ENCODE measurements around the gene PDK1. TPM values are rescaled to one million over a fixed set of nuclear protein-coding genes. Genes with fewer than 3 reads are reported as not detected.
"Not testable (repeated sequence)": the region's sequence is repeated elsewhere in the genome, so short reads cannot be mapped to it uniquely, and the experiment has no call there.

Gene PDK1
- total RNA-seq, 1 donor, result 9.1 TPM

DNA sequence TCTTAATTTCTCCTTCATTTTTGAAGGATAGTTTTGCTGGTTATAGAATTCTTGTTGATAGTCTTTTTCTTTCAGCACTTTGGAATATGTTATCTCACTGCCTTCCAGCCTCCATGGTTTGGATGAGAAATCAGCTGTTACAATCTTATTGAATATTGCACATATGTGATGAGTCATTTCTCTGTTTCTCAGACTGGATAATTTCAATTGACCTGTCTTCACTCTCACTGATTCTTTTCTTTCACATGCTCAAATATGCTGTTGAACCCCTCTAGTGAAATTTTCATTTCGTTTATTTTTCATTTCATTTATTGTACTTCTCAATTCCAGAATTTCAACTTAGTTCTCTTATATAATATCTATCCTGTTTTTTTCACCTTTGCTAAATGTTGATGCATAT is 22.2 kb downstream of the PDK1 start:
- H3K4me3 ChIP-seq (ENCODE audit: low read depth, low read length), result no peak overlapping the region
- DNase-seq (ENCODE audit: low read depth), result no peak
- TF ChIP-seq, protein P1, sequence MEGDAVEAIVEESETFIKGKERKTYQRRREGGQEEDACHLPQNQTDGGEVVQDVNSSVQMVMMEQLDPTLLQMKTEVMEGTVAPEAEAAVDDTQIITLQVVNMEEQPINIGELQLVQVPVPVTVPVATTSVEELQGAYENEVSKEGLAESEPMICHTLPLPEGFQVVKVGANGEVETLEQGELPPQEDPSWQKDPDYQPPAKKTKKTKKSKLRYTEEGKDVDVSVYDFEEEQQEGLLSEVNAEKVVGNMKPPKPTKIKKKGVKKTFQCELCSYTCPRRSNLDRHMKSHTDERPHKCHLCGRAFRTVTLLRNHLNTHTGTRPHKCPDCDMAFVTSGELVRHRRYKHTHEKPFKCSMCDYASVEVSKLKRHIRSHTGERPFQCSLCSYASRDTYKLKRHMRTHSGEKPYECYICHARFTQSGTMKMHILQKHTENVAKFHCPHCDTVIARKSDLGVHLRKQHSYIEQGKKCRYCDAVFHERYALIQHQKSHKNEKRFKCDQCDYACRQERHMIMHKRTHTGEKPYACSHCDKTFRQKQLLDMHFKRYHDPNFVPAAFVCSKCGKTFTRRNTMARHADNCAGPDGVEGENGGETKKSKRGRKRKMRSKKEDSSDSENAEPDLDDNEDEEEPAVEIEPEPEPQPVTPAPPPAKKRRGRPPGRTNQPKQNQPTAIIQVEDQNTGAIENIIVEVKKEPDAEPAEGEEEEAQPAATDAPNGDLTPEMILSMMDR (IDR thresholded peaks at IDR 0.05; ENCODE audit: insufficient read depth, low read depth, low read length), result no peak

DNA sequence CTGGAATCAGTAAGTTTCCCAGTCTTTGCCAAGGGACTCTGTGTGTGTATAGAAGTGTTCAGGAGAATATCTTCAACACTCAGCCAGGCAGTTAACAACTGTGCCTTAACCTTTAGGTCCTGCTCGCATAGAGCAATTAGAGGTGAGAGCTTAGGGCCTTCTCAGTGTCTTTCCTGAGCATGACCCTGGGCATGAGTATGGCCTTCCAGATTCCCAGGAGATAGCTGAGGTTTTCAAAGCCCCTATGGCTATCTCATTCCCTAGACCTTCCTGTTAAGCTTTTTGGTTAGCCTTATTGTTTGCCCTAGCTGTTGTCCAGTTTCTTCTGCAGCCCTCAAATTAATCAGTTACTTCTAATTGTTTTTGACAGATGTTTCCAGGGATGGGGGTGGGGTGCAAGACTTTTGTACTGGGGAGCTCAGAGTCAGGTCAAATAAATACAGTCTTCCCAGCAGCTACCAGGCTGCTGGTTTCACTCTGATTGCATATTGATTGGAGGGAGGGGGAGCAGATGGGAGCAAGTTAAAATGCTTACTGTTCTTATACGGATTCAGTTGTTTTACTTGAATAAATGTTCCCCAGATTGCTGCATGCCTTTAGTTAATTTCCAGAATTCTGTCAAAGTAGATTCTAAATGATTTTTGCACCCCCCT is 23.1 kb downstream of the PDK1 start:
- no peak for DNase-seq (ENCODE audit: low read depth)
- H3K4me3 ChIP-seq (ENCODE audit: low read depth, low read length), result no peak overlapping the region
- TF ChIP-seq, protein P1 (IDR thresholded peaks at IDR 0.05; ENCODE audit: insufficient read depth, low read depth, low read length), result no peak

DNA sequence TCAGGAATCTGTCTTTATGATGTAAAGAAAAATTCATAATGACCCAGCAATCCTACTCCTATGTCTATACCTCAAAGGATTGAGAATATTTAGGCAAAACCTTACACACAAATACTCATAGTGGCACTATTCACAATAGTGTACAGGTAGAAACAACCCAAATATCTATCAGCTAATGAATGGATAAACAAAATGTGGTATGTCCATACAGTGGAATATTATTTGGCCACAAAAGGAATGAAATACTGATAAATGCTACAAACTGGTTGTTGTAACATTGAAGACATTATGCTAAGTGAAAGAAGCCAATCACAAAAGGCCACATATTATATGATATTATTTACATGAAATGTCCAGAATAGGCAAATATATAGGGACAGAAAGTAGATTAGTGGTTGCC is 24.7 kb downstream of the PDK1 start:
- TF ChIP-seq, protein P1 (IDR thresholded peaks at IDR 0.05; ENCODE audit: insufficient read depth, low read depth, low read length), result no peak
- no peak for DNase-seq (ENCODE audit: low read depth)
- H3K4me3 ChIP-seq (ENCODE audit: low read depth, low read length), result no peak overlapping the region

DNA sequence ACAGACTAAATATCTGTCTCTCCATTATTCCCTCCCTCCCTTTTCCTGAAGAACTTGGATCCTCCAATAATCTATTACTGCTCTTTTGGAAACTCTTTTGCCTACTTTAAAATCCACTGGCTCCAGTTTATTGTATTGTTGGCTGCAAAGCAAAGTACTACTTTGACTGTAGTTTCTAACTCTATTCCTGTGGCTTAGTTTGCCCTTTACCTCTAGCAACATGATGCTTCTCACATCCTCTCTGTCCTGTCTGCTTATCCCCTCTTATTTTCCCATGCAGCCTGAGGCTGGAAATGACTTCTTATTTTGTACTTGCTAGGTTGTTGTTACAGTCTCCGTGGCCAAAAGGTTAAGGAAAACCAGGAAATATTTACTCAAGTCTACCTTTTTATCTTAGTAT is 26.8 kb downstream of the PDK1 start:
- no peak for DNase-seq (ENCODE audit: low read depth)
- TF ChIP-seq, protein P1 (IDR thresholded peaks at IDR 0.05; ENCODE audit: insufficient read depth, low read depth, low read length), result no peak
- no peak overlapping the region for H3K4me3 ChIP-seq (ENCODE audit: low read depth, low read length)

DNA sequence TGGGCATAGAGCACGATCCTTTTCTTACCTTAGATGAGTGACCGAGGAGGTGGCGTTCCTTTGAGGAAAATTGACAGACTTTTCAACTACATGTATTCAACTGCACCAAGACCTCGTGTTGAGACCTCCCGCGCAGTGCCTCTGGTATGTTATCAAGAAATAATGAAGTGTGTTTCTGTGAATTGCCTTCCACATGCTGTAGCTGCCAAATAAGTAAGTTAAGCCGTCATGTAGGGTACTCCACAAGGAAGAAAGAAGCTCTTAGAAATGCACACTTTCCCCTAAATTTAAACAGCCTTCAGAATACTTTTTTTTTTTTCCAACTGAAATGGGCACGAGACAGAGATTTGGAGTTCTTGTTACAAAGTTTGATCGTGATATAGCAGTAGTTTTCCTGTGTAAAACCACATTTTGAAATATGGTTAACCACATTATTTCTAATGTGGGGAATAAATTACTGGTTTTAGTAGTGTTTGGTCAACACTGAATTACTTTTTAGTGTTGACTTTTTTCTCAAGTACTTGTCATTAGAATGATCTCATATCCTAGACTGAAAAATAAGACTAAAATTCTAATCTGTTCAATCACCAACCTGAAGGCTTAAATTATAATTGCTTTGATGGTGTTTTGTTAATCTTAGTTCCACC is 30.5 kb downstream of the PDK1 start:
- no peak for DNase-seq (ENCODE audit: low read depth)
- TF ChIP-seq, protein P1 (IDR thresholded peaks at IDR 0.05; ENCODE audit: insufficient read depth, low read depth, low read length), result no peak

DNA sequence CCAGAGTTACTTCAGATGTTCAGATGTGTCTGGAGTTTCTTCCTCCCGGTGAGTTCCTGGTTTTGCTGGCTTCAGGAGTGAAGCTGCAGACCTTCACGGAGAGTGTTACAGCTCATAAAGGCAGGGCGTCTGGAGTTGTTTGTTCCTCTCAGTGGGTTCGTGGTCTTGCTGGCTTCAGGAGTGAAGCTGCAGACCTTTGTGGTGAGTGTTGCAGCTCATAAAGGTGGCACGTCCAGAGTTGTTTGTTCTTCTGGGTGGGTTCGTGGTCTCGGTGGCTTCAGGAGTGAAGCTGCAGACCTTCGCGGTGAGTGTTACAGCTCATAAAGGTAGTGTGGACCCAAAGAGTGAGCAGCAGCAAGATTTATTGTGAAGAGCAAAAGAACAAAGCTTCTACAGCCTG is 31.3 kb downstream of the PDK1 start:
- not testable (repeated sequence) for H3K4me3 ChIP-seq (ENCODE audit: low read depth, low read length); DNase-seq (ENCODE audit: low read depth)

More for the DNA sequence above, 30.5 kb downstream of the PDK1 start:
- H3K4me3 ChIP-seq (ENCODE audit: low read depth, low read length), result no peak overlapping the region

DNA sequence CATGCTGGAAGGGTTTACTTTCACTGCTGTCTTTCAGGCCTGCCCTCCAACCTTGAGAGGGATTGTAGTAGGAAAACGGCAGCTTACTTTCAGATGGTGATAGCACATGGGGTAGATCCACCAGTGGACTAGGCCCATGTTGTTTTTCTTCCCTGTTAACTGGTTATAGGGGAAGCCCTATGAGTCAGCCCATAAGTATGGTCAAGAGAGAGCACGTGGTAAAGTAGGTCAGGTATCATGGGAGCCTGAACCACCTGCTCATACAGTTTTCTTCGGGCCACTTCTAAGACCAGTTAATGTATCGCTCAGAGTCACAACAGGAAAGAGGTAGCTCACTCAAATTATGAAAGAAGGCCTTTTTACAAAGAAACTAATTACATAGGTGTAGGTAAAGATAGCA is 33.0 kb downstream of the PDK1 start:
- DNase-seq (ENCODE audit: low read depth), result no peak

DNA sequence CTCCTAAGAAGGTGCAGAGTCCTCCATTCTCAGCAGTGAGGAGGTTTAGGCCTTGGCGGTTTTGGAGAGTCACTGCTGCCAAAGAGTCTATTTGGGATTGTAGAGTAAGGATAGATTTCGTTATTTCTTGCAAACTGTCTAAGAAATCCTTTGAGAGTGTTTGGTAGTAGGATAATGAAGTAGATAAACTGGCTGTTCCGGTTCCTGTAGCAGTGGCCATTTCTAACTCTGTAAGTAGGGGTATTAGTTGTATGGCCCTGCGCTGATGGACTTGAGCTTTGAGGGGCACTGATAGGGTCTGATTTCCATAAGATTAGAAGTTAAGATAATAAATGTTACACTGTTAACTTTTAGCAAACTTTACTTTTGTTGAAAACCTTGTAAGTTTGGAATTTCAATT is 35.5 kb downstream of the PDK1 start:
- H3K4me3 ChIP-seq (ENCODE audit: low read depth, low read length); DNase-seq (ENCODE audit: low read depth): not testable (repeated sequence)

More for the DNA sequence above, 33.0 kb downstream of the PDK1 start:
- TF ChIP-seq, protein P1 (IDR thresholded peaks at IDR 0.05; ENCODE audit: insufficient read depth, low read depth, low read length), result no peak
- no peak overlapping the region for H3K4me3 ChIP-seq (ENCODE audit: low read depth, low read length)

DNA sequence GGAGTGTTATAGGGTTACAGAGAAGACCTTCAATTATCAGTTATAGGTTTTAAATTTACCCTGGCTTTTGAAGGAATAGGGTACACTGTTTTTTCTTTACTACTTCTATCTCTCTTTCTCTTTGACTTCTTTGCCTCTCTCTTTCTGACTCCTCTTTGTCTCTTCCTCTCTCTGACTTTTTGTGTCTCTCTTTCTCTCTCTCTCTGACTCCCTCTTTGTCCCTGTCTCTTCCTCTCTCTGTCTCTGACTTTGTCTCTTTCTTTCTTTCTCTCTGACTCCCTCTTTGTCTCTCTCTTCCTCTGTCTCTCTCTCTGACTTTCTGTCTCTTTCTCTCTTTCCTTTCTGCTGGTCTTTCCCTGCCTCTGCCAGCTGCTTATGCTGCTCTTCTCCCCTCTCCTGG is 36.3 kb downstream of the PDK1 start:
- DNase-seq (ENCODE audit: low read depth); H3K4me3 ChIP-seq (ENCODE audit: low read depth, low read length): not testable (repeated sequence)
